ENCODE measurements around the gene FMO2.

The FMO2 gene

GRCh38 chr1:171152549-171152948 lies 32.6 kb upstream of the FMO2 start:
- TF ChIP-seq FOXM1 (IDR thresholded peaks at IDR 0.05; ENCODE audit: borderline replicate concordance, low read depth), result no peak
- no peak for TF ChIP-seq CREB1 (IDR thresholded peaks at IDR 0.05; ENCODE audit: low read depth)
- no peak for TF ChIP-seq YY1 (IDR thresholded peaks at IDR 0.05; ENCODE audit: low read depth)
- no peak for TF ChIP-seq REST (IDR thresholded peaks at IDR 0.05; ENCODE audit: low read depth)
- no peak for TF ChIP-seq CEBPB (IDR thresholded peaks at IDR 0.05)
- no peak for TF ChIP-seq EGR1 (IDR thresholded peaks at IDR 0.05)
- no peak for TF ChIP-seq NFIC (IDR thresholded peaks at IDR 0.05)
- no peak for TF ChIP-seq RAD21 (IDR thresholded peaks at IDR 0.05; ENCODE audit: low read depth)

GRCh38 chr1:171155484-171155883 lies 29.6 kb upstream of the FMO2 start:
- TF ChIP-seq USF1 (IDR thresholded peaks at IDR 0.05), result no peak
- no peak for TF ChIP-seq EP300 (IDR thresholded peaks at IDR 0.05; ENCODE audit: borderline replicate concordance)
- TF ChIP-seq NFIC (IDR thresholded peaks at IDR 0.05), result no peak
- no peak for TF ChIP-seq REST (IDR thresholded peaks at IDR 0.05; ENCODE audit: low read depth)
- TF ChIP-seq CEBPB (IDR thresholded peaks at IDR 0.05), result no peak
- no peak for TF ChIP-seq FOXM1 (IDR thresholded peaks at IDR 0.05; ENCODE audit: borderline replicate concordance, low read depth)

- no peak for TF ChIP-seq TCF12 (IDR thresholded peaks at IDR 0.05; ENCODE audit: low read depth)
- TF ChIP-seq CEBPB (IDR thresholded peaks at IDR 0.05), result no peak
- TF ChIP-seq REST (IDR thresholded peaks at IDR 0.05; ENCODE audit: low read depth), result no peak
- TF ChIP-seq TAF1 (IDR thresholded peaks at IDR 0.05; ENCODE audit: low read depth), result no peak
- no peak for TF ChIP-seq TEAD4 (IDR thresholded peaks at IDR 0.05)
- TF ChIP-seq EP300 (IDR thresholded peaks at IDR 0.05; ENCODE audit: borderline replicate concordance), result no peak
- no peak for TF ChIP-seq FOXM1 (IDR thresholded peaks at IDR 0.05; ENCODE audit: borderline replicate concordance, low read depth)
- TF ChIP-seq YY1 (IDR thresholded peaks at IDR 0.05; ENCODE audit: low read depth), result no peak
- no peak for TF ChIP-seq ZBTB7A (IDR thresholded peaks at IDR 0.05; ENCODE audit: low read depth)
- TF ChIP-seq NFIC (IDR thresholded peaks at IDR 0.05), result no peak
Measured at GRCh38 chr1:171158096-171158495, 27.0 kb upstream of the FMO2 start.

- no peak for TF ChIP-seq FOXM1 (IDR thresholded peaks at IDR 0.05; ENCODE audit: borderline replicate concordance, low read depth)
- TF ChIP-seq MAX (IDR thresholded peaks at IDR 0.05), result no peak
- no peak for TF ChIP-seq TCF12 (IDR thresholded peaks at IDR 0.05; ENCODE audit: low read depth)
- no peak for TF ChIP-seq RAD21 (IDR thresholded peaks at IDR 0.05; ENCODE audit: low read depth)
- no peak for TF ChIP-seq NFIC (IDR thresholded peaks at IDR 0.05)
- no peak for TF ChIP-seq YY1 (IDR thresholded peaks at IDR 0.05; ENCODE audit: low read depth)
- no peak for TF ChIP-seq TAF1 (IDR thresholded peaks at IDR 0.05; ENCODE audit: low read depth)
Measured at GRCh38 chr1:171158551-171158950, 26.5 kb upstream of the FMO2 start.

- no peak for TF ChIP-seq ZBTB7A (IDR thresholded peaks at IDR 0.05; ENCODE audit: low read depth)
- no peak for TF ChIP-seq CEBPB (IDR thresholded peaks at IDR 0.05)
- no peak for TF ChIP-seq EP300 (IDR thresholded peaks at IDR 0.05; ENCODE audit: borderline replicate concordance)
- no peak for TF ChIP-seq REST (IDR thresholded peaks at IDR 0.05; ENCODE audit: low read depth)
Measured at GRCh38 chr1:171159148-171159547, 26.0 kb upstream of the FMO2 start.
